Skeletal muscle satellite cell (primary cell): ENCODE data around the gene KCNJ10.

Experiments
- H3K27me3 ChIP-seq: 2 replicates; pipeline ENCODE4 v1.7.0; 2013; ENCODE audit warnings: low read length; ENCODE audit not compliant: control insufficient read depth, insufficient read depth
- H3K36me3 ChIP-seq: 2 replicates; pipeline ENCODE4 v1.7.0; 2013; ENCODE audit warnings: mild to moderate bottlenecking, control low read depth, low read length; ENCODE audit not compliant: insufficient read depth
- H3K4me1 ChIP-seq: 2 replicates; pipeline ENCODE4 v1.7.0; 2013; ENCODE audit warnings: low read length; ENCODE audit not compliant: control insufficient read depth, insufficient read depth
- H3K4me2 ChIP-seq: 2 replicates; pipeline ENCODE4 v1.7.0; 2013; ENCODE audit warnings: mild to moderate bottlenecking, low read length
- H3K4me3 ChIP-seq: 2 replicates; pipeline ENCODE4 v1.7.0; 2013; ENCODE audit warnings: low read length
- H3K9ac ChIP-seq: 2 replicates; pipeline ENCODE4 v1.7.0; 2013; ENCODE audit warnings: mild to moderate bottlenecking, low read depth, low read length, moderate library complexity
- H3K9me3 ChIP-seq: replicated peaks from 2 replicates; pipeline ENCODE4 v1.7.0; 2013; ENCODE audit warnings: mild to moderate bottlenecking, control low read depth, low read length

Gene KCNJ10

GRCh38 chr1:160090760-160091159 is 20.8 kb upstream of the KCNJ10 start:
- no peaks in the 10 kb centered on the region for H3K4me1 ChIP-seq

GRCh38 chr1:160089883-160090282 is 19.9 kb upstream of the KCNJ10 start:
- no peaks in the 10 kb centered on the region for H3K4me1 ChIP-seq
- H3K36me3 ChIP-seq: no peaks in the 10 kb centered on the region

More at GRCh38 chr1:160090760-160091159, 20.8 kb upstream of the KCNJ10 start:
- Histone ChIP-seq H3K9ac (no peak overlapping the region), H3K27me3 (no peaks in the 10 kb centered on the region), H3K9me3 (no peaks in the 10 kb centered on the region), H3K4me3 (no peak overlapping the region), H3K4me2 (no peak overlapping the region), H3K36me3 (no peaks in the 10 kb centered on the region)

GRCh38 chr1:160087118-160087662 is 17.2 kb upstream of the KCNJ10 start:
- H3K9ac ChIP-seq: no peak overlapping the region
- H3K4me2 ChIP-seq: no peak overlapping the region
- no peaks in the 10 kb centered on the region for H3K4me1 ChIP-seq
- no peaks in the 10 kb centered on the region for H3K36me3 ChIP-seq
- peaks cover 13% of the 10 kb centered on the region for H3K27me3 ChIP-seq
- no peaks in the 10 kb centered on the region for H3K9me3 ChIP-seq
- no peak overlapping the region for H3K4me3 ChIP-seq

More at GRCh38 chr1:160089883-160090282, 19.9 kb upstream of the KCNJ10 start:
- no peaks in the 10 kb centered on the region for H3K9me3 ChIP-seq
- no peak overlapping the region for H3K4me3 ChIP-seq
- H3K27me3 ChIP-seq: no peaks in the 10 kb centered on the region
- no peak overlapping the region for H3K4me2 ChIP-seq
- no peak overlapping the region for H3K9ac ChIP-seq

GRCh38 chr1:160086456-160086892 is 16.5 kb upstream of the KCNJ10 start:
- Histone ChIP-seq H3K4me2 (no peak overlapping the region), H3K4me1 (no peaks in the 10 kb centered on the region), H3K9ac (no peak overlapping the region), H3K36me3 (no peaks in the 10 kb centered on the region), H3K4me3 (no peak overlapping the region), H3K27me3 (peaks cover 20% of the 10 kb centered on the region), H3K9me3 (no peaks in the 10 kb centered on the region)

- Histone ChIP-seq H3K27me3 (peaks cover 25% of the 10 kb centered on the region), H3K9ac (no peak overlapping the region), H3K9me3 (no peaks in the 10 kb centered on the region), H3K4me1 (peaks cover 2% of the 10 kb centered on the region), H3K4me2 (no peak overlapping the region), H3K4me3 (no peak overlapping the region), H3K36me3 (no peaks in the 10 kb centered on the region)
These were observed 15.9 kb upstream of the KCNJ10 start for GRCh38 chr1:160085686-160086455.

- H3K9ac ChIP-seq: no peak overlapping the region
- peaks cover 35% of the 10 kb centered on the region for H3K27me3 ChIP-seq
- H3K4me1 ChIP-seq: peaks cover 4% of the 10 kb centered on the region
- no peaks in the 10 kb centered on the region for H3K9me3 ChIP-seq
- no peak overlapping the region for H3K4me3 ChIP-seq
- H3K4me2 ChIP-seq: no peak overlapping the region
- no peaks in the 10 kb centered on the region for H3K36me3 ChIP-seq
These were observed 14.9 kb upstream of the KCNJ10 start for GRCh38 chr1:160084771-160085321.

- no peak overlapping the region for H3K9ac ChIP-seq
- H3K4me1 ChIP-seq: peaks cover 4% of the 10 kb centered on the region
- H3K4me3 ChIP-seq: no peak overlapping the region
- H3K9me3 ChIP-seq: no peaks in the 10 kb centered on the region
- H3K36me3 ChIP-seq: no peaks in the 10 kb centered on the region
- H3K27me3 ChIP-seq: peaks cover 42% of the 10 kb centered on the region
- no peak overlapping the region for H3K4me2 ChIP-seq
These were observed 14.2 kb upstream of the KCNJ10 start for GRCh38 chr1:160083968-160084770.

GRCh38 chr1:160082926-160083325 is 13.0 kb upstream of the KCNJ10 start:
- Histone ChIP-seq H3K9me3 (no peaks in the 10 kb centered on the region), H3K9ac (no peak overlapping the region), H3K27me3 (peaks cover 46% of the 10 kb centered on the region), H3K4me3 (no peak overlapping the region), H3K4me2 (no peak overlapping the region), H3K4me1 (peaks cover 4% of the 10 kb centered on the region), H3K36me3 (no peaks in the 10 kb centered on the region)

- H3K4me1 ChIP-seq: peaks cover 4% of the 10 kb centered on the region
- H3K4me2 ChIP-seq: no peak overlapping the region
- H3K27me3 ChIP-seq: peaks cover 47% of the 10 kb centered on the region
- H3K9ac ChIP-seq: no peak overlapping the region
- no peaks in the 10 kb centered on the region for H3K9me3 ChIP-seq
- H3K36me3 ChIP-seq: no peaks in the 10 kb centered on the region
- no peak overlapping the region for H3K4me3 ChIP-seq
These were observed 12.5 kb upstream of the KCNJ10 start for GRCh38 chr1:160082487-160082886.

- Histone ChIP-seq H3K4me1 (peaks cover 4% of the 10 kb centered on the region), H3K4me2 (peak within 1 kb of the TSS; percentile 8), H3K9me3 (no peaks in the 10 kb centered on the region), H3K4me3 (no peak within 1 kb of the TSS), H3K36me3 (no peaks in the 10 kb centered on the region), H3K9ac (no peak within 1 kb of the TSS), H3K27me3 (peaks cover 54% of the 10 kb centered on the region)
These were observed 11.4 kb upstream of the KCNJ10 start, which contains the start of gene KCNJ9 for GRCh38 chr1:160081261-160081936. Gene KCNJ9, plus strand, starts transcription at chr1:160081538. Its CDS starts 2,493 bp downstream, at chr1:160084031.
